HepG2 (cell line): ENCODE results near the gene ACRBP. TPM values are rescaled to one million over a fixed set of nuclear protein-coding genes. Genes with fewer than 3 reads are reported as not detected.

Experiments
- DR1 ChIP-seq: sonication (generic); formaldehyde crosslinking; IDR thresholded peaks from 2 replicates; pipeline ENCODE4 v1.8.0; 2021; ENCODE audit warnings: mild to moderate bottlenecking, missing genetic modification reagents, inconsistent platforms
- MTF2 ChIP-seq: sonication (generic); formaldehyde crosslinking; IDR thresholded peaks from 2 replicates; pipeline ENCODE4 v1.5.0; 2020; ENCODE audit warnings: missing genetic modification reagents, borderline replicate concordance
- NBN ChIP-seq: fragments of 450-650 bp; conservative IDR thresholded peaks from 2 replicates; pipeline ENCODE4 v1.6.1; 2017
- NCOA1 ChIP-seq: sonication (generic); formaldehyde crosslinking; IDR thresholded peaks from 2 replicates; pipeline ENCODE4 v1.9.0; 2021; ENCODE audit warnings: missing genetic modification reagents
- PAWR ChIP-seq: sonication (generic); formaldehyde crosslinking; IDR thresholded peaks from 2 replicates; pipeline ENCODE4 v1.4.0; 2020; ENCODE audit warnings: missing genetic modification reagents, mild to moderate bottlenecking, borderline replicate concordance
- TBL1XR1 ChIP-seq: fragments of 150-350 bp; IDR thresholded peaks from 2 replicates; pipeline ENCODE4 v1.6.1; 2014; ENCODE audit warnings: borderline replicate concordance, low read length; ENCODE audit not compliant: partially characterized antibody
- ZBTB7A ChIP-seq: sonication (generic); formaldehyde crosslinking; IDR thresholded peaks from 2 replicates; pipeline ENCODE4 v1.8.0; 2022; ENCODE audit warnings: mild to moderate bottlenecking, missing genetic modification reagents
- ZNF101 ChIP-seq: sonication (generic); formaldehyde crosslinking; IDR thresholded peaks from 2 replicates; pipeline ENCODE4 v1.4.0; 2020; ENCODE audit warnings: mild to moderate bottlenecking, low read depth, missing genetic modification reagents, borderline replicate concordance
- ZNF232 ChIP-seq: sonication (generic); formaldehyde crosslinking; IDR thresholded peaks from 2 replicates; pipeline ENCODE4 v1.4.0; 2020; ENCODE audit warnings: missing genetic modification reagents, borderline replicate concordance
- ZNF510 ChIP-seq: sonication (generic); formaldehyde crosslinking; IDR thresholded peaks from 2 replicates; pipeline ENCODE4 v1.4.0; 2020; ENCODE audit warnings: low read depth, mild to moderate bottlenecking, missing genetic modification reagents
- polyA plus RNA-seq, 8 experiments: library from polyadenylated mRNA; depleted of rRNA in 3 of 8; stranded (reverse) in 7 of 8; unstranded in 1 of 8; fragments of >200 nt; fragmentation: Illumina TruSeq in 4 of 8; extraction: Trizol in 4 of 8; gene quantifications; 2 replicates each; pipeline versions ENCODE4 v1.2.1 to v1.2.3, GENCODE V29; 2011 to 2016; ENCODE audit warnings: low read depth in 4 of 8, missing spikeins in 1 of 8, mixed read lengths in 1 of 8; ENCODE audit not compliant: insufficient read depth in 1 of 8
- total RNA-seq, 5 experiments: library from RNA; depleted of rRNA; stranded (reverse); fragments of >200 nt; fragmentation: Illumina TruSeq; extraction: Trizol; gene quantifications; 2 replicates each; pipeline ENCODE4 v1.2.3, GENCODE V29; 2016; ENCODE audit warnings: low read depth in 1 of 5
- TF ChIP-seq, protein P1 (sequence below): sonication (generic); formaldehyde crosslinking; IDR thresholded peaks from 2 replicates; pipeline ENCODE4 v1.4.0; 2020; ENCODE audit warnings: mild to moderate bottlenecking, missing genetic modification reagents
- TF ChIP-seq, protein P2 (sequence below): sonication (generic); formaldehyde crosslinking; IDR thresholded peaks from 2 replicates; pipeline ENCODE4 v1.5.0; 2020; ENCODE audit warnings: mild to moderate bottlenecking, missing genetic modification reagents, borderline replicate concordance
- TF ChIP-seq, protein P3 (sequence below): sonication (generic); formaldehyde crosslinking; IDR thresholded peaks from 2 replicates; pipeline ENCODE4 v1.4.0; 2020; ENCODE audit warnings: missing genetic modification reagents, borderline replicate concordance
- TF ChIP-seq, protein P4 (sequence below): IDR thresholded peaks from 2 replicates; pipeline ENCODE4 v1.6.1; 2016; ENCODE audit warnings: low read depth, control low read depth
- TF ChIP-seq, protein P5 (sequence below): sonication (generic); formaldehyde crosslinking; IDR thresholded peaks from 2 replicates; pipeline ENCODE4 v1.5.0; 2020; ENCODE audit warnings: mild to moderate bottlenecking, missing genetic modification reagents, moderate library complexity
- TF ChIP-seq, protein P6 (sequence below): sonication (generic); formaldehyde crosslinking; IDR thresholded peaks from 2 replicates; pipeline ENCODE4 v1.4.0; 2020; ENCODE audit warnings: mild to moderate bottlenecking, missing genetic modification reagents

ACRBP gene
- total and polyA plus RNA-seq, 2 of the 13 experiments (the other 11 are each of a cell fraction or from before 2014, with no cell fraction given), result 0.46 TPM; not detected in 1

DNA sequence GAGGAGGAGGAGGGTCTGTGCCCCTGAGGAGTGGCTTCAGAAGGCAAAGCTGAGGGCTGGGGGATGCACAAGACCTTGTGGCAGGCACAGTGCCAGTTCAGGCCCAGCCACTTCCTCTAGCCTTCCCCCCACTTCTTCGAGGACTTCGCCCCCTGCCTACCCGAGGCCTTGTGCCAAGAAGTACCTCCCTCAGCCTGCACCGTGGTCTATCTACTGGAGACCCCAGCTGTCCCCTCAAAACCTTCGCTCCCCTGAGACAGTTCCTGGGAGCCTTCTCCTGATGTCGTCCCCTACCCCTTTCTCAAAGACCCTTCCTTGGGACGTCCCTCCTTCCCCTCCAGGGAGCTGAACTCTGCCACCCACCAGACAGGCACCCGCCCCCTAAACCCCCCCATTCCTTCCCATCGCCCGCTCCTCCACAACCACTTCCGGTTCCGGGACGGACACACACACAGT, 41.3 kb upstream of the ACRBP start (continued):
- TF ChIP-seq NCOA1 (0 out of 2 replicates have a peak, but pooled peaks have one; percentile 61), ZNF101 (CRISPR knock-in tag) (no peak), NBN (no peak), ZBTB7A (CRISPR knock-in tag) (peak; percentile 52; the same call in 1 of the 2 replicates), PAWR (CRISPR knock-in tag) (0 out of 2 replicates have a peak, but pooled peaks have one; percentile 88), MTF2 (CRISPR knock-in tag) (peak; percentile 85; the same call in 1 of the 2 replicates), DR1 (0 out of 2 replicates have a peak, but pooled peaks have one; percentile 52), ZNF510 (peak; percentile 47; the same call in 1 of the 2 replicates), ZNF232 (CRISPR knock-in tag) (0 out of 2 replicates have a peak, but pooled peaks have one; percentile 21), TBL1XR1 (no peak)
- TF ChIP-seq, protein P1, sequence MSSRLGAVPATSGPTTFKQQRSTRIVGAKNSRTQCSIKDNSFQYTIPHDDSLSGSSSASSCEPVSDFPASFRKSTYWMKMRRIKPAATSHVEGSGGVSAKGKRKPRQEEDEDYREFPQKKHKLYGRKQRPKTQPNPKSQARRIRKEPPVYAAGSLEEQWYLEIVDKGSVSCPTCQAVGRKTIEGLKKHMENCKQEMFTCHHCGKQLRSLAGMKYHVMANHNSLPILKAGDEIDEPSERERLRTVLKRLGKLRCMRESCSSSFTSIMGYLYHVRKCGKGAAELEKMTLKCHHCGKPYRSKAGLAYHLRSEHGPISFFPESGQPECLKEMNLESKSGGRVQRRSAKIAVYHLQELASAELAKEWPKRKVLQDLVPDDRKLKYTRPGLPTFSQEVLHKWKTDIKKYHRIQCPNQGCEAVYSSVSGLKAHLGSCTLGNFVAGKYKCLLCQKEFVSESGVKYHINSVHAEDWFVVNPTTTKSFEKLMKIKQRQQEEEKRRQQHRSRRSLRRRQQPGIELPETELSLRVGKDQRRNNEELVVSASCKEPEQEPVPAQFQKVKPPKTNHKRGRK, result peak; percentile 37; the same call in 1 of the 2 replicates
- TF ChIP-seq, protein P2, sequence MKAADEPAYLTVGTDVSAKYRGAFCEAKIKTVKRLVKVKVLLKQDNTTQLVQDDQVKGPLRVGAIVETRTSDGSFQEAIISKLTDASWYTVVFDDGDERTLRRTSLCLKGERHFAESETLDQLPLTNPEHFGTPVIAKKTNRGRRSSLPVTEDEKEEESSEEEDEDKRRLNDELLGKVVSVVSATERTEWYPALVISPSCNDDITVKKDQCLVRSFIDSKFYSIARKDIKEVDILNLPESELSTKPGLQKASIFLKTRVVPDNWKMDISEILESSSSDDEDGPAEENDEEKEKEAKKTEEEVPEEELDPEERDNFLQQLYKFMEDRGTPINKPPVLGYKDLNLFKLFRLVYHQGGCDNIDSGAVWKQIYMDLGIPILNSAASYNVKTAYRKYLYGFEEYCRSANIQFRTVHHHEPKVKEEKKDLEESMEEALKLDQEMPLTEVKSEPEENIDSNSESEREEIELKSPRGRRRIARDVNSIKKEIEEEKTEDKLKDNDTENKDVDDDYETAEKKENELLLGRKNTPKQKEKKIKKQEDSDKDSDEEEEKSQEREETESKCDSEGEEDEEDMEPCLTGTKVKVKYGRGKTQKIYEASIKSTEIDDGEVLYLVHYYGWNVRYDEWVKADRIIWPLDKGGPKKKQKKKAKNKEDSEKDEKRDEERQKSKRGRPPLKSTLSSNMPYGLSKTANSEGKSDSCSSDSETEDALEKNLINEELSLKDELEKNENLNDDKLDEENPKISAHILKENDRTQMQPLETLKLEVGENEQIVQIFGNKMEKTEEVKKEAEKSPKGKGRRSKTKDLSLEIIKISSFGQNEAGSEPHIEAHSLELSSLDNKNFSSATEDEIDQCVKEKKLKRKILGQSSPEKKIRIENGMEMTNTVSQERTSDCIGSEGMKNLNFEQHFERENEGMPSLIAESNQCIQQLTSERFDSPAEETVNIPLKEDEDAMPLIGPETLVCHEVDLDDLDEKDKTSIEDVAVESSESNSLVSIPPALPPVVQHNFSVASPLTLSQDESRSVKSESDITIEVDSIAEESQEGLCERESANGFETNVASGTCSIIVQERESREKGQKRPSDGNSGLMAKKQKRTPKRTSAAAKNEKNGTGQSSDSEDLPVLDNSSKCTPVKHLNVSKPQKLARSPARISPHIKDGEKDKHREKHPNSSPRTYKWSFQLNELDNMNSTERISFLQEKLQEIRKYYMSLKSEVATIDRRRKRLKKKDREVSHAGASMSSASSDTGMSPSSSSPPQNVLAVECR (CRISPR knock-in tag), result no peak
- TF ChIP-seq, protein P3, sequence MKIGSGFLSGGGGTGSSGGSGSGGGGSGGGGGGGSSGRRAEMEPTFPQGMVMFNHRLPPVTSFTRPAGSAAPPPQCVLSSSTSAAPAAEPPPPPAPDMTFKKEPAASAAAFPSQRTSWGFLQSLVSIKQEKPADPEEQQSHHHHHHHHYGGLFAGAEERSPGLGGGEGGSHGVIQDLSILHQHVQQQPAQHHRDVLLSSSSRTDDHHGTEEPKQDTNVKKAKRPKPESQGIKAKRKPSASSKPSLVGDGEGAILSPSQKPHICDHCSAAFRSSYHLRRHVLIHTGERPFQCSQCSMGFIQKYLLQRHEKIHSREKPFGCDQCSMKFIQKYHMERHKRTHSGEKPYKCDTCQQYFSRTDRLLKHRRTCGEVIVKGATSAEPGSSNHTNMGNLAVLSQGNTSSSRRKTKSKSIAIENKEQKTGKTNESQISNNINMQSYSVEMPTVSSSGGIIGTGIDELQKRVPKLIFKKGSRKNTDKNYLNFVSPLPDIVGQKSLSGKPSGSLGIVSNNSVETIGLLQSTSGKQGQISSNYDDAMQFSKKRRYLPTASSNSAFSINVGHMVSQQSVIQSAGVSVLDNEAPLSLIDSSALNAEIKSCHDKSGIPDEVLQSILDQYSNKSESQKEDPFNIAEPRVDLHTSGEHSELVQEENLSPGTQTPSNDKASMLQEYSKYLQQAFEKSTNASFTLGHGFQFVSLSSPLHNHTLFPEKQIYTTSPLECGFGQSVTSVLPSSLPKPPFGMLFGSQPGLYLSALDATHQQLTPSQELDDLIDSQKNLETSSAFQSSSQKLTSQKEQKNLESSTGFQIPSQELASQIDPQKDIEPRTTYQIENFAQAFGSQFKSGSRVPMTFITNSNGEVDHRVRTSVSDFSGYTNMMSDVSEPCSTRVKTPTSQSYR (CRISPR knock-in tag), result 0 out of 2 replicates have a peak, but pooled peaks have one; percentile 55
- TF ChIP-seq, protein P4, sequence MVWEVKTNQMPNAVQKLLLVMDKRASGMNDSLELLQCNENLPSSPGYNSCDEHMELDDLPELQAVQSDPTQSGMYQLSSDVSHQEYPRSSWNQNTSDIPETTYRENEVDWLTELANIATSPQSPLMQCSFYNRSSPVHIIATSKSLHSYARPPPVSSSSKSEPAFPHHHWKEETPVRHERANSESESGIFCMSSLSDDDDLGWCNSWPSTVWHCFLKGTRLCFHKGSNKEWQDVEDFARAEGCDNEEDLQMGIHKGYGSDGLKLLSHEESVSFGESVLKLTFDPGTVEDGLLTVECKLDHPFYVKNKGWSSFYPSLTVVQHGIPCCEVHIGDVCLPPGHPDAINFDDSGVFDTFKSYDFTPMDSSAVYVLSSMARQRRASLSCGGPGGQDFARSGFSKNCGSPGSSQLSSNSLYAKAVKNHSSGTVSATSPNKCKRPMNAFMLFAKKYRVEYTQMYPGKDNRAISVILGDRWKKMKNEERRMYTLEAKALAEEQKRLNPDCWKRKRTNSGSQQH (CRISPR knock-in tag), result peak; percentile 39; the same call in 1 of the 2 replicates
- TF ChIP-seq, protein P5, sequence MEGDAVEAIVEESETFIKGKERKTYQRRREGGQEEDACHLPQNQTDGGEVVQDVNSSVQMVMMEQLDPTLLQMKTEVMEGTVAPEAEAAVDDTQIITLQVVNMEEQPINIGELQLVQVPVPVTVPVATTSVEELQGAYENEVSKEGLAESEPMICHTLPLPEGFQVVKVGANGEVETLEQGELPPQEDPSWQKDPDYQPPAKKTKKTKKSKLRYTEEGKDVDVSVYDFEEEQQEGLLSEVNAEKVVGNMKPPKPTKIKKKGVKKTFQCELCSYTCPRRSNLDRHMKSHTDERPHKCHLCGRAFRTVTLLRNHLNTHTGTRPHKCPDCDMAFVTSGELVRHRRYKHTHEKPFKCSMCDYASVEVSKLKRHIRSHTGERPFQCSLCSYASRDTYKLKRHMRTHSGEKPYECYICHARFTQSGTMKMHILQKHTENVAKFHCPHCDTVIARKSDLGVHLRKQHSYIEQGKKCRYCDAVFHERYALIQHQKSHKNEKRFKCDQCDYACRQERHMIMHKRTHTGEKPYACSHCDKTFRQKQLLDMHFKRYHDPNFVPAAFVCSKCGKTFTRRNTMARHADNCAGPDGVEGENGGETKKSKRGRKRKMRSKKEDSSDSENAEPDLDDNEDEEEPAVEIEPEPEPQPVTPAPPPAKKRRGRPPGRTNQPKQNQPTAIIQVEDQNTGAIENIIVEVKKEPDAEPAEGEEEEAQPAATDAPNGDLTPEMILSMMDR (CRISPR knock-in tag), result 0 out of 2 replicates have a peak, but pooled peaks have one; percentile 9
- TF ChIP-seq, protein P6, sequence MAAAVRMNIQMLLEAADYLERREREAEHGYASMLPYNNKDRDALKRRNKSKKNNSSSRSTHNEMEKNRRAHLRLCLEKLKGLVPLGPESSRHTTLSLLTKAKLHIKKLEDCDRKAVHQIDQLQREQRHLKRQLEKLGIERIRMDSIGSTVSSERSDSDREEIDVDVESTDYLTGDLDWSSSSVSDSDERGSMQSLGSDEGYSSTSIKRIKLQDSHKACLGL, result 0 out of 2 replicates have a peak, but pooled peaks have one; percentile 3
